Caco-2 (cell line): ENCODE results near the gene FARSB. TPM values are rescaled to one million over a fixed set of nuclear protein-coding genes. Genes with fewer than 3 reads are reported as not detected.

ENCODE experiments used
- BruUV-seq: library from RNA; stranded (reverse); fragments of 400-500 nt; replicated peaks from 2 replicates; lab custom pipeline; 2021; lab: Mats Ljungman, UMichigan
- CTCF ChIA-PET: fragments of 300-600 bp; sonication (Branson Sonifier 250); formaldehyde crosslinking; loops from one replicate; lab custom pipeline; 2022; ENCODE audit warnings: antibody characterized with exemption; lab: Charles Lee
- POLR2A ChIA-PET: fragments of 300-600 bp; sonication (Branson Sonifier 250); formaldehyde crosslinking; loops from one replicate; lab custom pipeline; 2022; ENCODE audit warnings: antibody characterized with exemption; lab: Charles Lee
- DNase-seq, 2 experiments: peaks; one replicate each; pipeline versions ENCODE4 v3.0.0 to v3.0.0-alpha.2; 2020 to 2022
- H3K27me3 ChIP-seq: replicated peaks from 2 replicates; pipeline ENCODE4 v1.6.0; 2011; ENCODE audit warnings: low read length; ENCODE audit not compliant: control insufficient read depth, insufficient read depth
- H3K36me3 ChIP-seq: 2 replicates; pipeline ENCODE4 v1.5.1; 2011; ENCODE audit warnings: low read length; ENCODE audit not compliant: control insufficient read depth, insufficient read depth
- H3K4me1 ChIP-seq: fragments of 250-450 bp; sonication (Bioruptor Pico); 2 replicates; pipeline ENCODE4 v1.5.1; 2020; ENCODE audit warnings: mild to moderate bottlenecking
- H3K4me3 ChIP-seq: 2 replicates; pipeline ENCODE4 v1.5.1; 2011; ENCODE audit warnings: low read depth, mild to moderate bottlenecking, control low read depth, low read length
- H3K9me3 ChIP-seq: fragments of 250-450 bp; sonication (Bioruptor Pico); 2 replicates; pipeline ENCODE4 v1.5.1; 2020; ENCODE audit warnings: mild to moderate bottlenecking, moderate library complexity
- H3K27ac Mint-ChIP-seq: one replicate; pipeline ENCODE4 v1.8.0; 2022; ENCODE audit warnings: mixed read lengths; ENCODE audit not compliant: unreplicated experiment
- H3K27me3 Mint-ChIP-seq: one replicate; pipeline ENCODE4 v1.8.0; 2022; ENCODE audit warnings: mixed read lengths; ENCODE audit not compliant: insufficient read depth, unreplicated experiment
- H3K36me3 Mint-ChIP-seq: one replicate; pipeline ENCODE4 v1.8.0; 2022; ENCODE audit warnings: mild to moderate bottlenecking, mixed read lengths; ENCODE audit not compliant: insufficient read depth, unreplicated experiment
- H3K4me1 Mint-ChIP-seq: one replicate; pipeline ENCODE4 v1.8.0; 2022; ENCODE audit warnings: low read depth, mixed read lengths; ENCODE audit not compliant: unreplicated experiment
- H3K4me3 Mint-ChIP-seq: one replicate; pipeline ENCODE4 v1.8.0; 2022; ENCODE audit warnings: mild to moderate bottlenecking, moderate library complexity, mixed read lengths; ENCODE audit not compliant: unreplicated experiment
- H3K9me3 Mint-ChIP-seq: one replicate; pipeline ENCODE4 v1.8.0; 2022; ENCODE audit warnings: mixed read lengths; ENCODE audit not compliant: unreplicated experiment
- CTCF ChIP-seq, 2 experiments: fragments of 200-600 bp in 1 of 2; IDR thresholded peaks; 1 replicate in 1 of 2; 2 replicates in 1 of 2; pipeline versions ENCODE4 v1.5.1 to v1.8.0; 2011 to 2022; ENCODE audit warnings: antibody characterized with exemption in 1 of 2, control low read depth in 1 of 2, inconsistent platforms in 1 of 2, low read depth in 1 of 2, low read length in 1 of 2, mild to moderate bottlenecking in 1 of 2, moderate library complexity in 1 of 2; ENCODE audit not compliant: insufficient read depth in 1 of 2, severe bottlenecking in 1 of 2, unreplicated experiment in 1 of 2
- intact Hi-C: fragments of 100-400 bp; cut with micrococcal nuclease; formaldehyde crosslinking; loops from one replicate; pipeline ENCODE4 v1.10.0; 2022; ENCODE audit not compliant: unreplicated experiment
- total RNA-seq: library from RNA; stranded (reverse); gene quantifications from 2 replicates; pipeline ENCODE4 v1.2.3, GENCODE V29; 2022

The FARSB gene
- total RNA-seq, 1 experiment from 2014 or later = 48.9 TPM

GRCh38 chr2:222561151-222561550 lies 94.7 kb downstream of the FARSB start:
- H3K4me3 Mint-ChIP-seq = no peak overlapping the region
- DNase-seq = no peak
- no peaks in the 10 kb centered on the region for H3K9me3 ChIP-seq
- no TSS peak for BruUV-seq
- no peaks in the 10 kb centered on the region for H3K9me3 Mint-ChIP-seq
- H3K27ac Mint-ChIP-seq = no peak overlapping the region
- H3K36me3 Mint-ChIP-seq = peaks cover 12% of the 10 kb centered on the region
- POLR2A ChIA-PET = no interaction called here
- CTCF ChIA-PET = interaction anchor here (1.4 to 1.8 kb wide), 2 partner anchors 243 to 523 kb away, joined by 5 to 13 read pairs; no protein-coding TSS in a partner anchor
- H3K4me1 ChIP-seq = no peaks in the 10 kb centered on the region
- H3K27me3 ChIP-seq = no peaks in the 10 kb centered on the region
- TF ChIP-seq CTCF (IDR thresholded peaks at IDR 0.05; ENCODE audit: insufficient read depth in 1 of 2, low read depth in 1 of 2, low read length in 1 of 2, severe bottlenecking in 1 of 2, unreplicated experiment in 1 of 2) = no peak
- H3K36me3 ChIP-seq = no peaks in the 10 kb centered on the region
- peaks cover 5% of the 10 kb centered on the region for H3K27me3 Mint-ChIP-seq
- no peak overlapping the region for H3K4me3 ChIP-seq
- no peaks in the 10 kb centered on the region for H3K4me1 Mint-ChIP-seq
- intact Hi-C loops = loop anchor here (1.0 to 5.0 kb wide), 2 partner anchors 119 to 536 kb away; no protein-coding TSS in a partner anchor

GRCh38 chr2:222554517-222554916 lies 101.4 kb downstream of the FARSB start:
- H3K36me3 Mint-ChIP-seq = peaks cover 5% of the 10 kb centered on the region
- no peak overlapping the region for H3K4me3 ChIP-seq
- DNase-seq = no peak
- no peaks in the 10 kb centered on the region for H3K9me3 Mint-ChIP-seq
- no peaks in the 10 kb centered on the region; the same call in 1 of the 2 replicates for H3K27me3 ChIP-seq
- no peaks in the 10 kb centered on the region for H3K36me3 ChIP-seq
- H3K4me1 ChIP-seq = no peaks in the 10 kb centered on the region
- POLR2A ChIA-PET = no interaction called here
- H3K27me3 Mint-ChIP-seq = peaks cover 11% of the 10 kb centered on the region
- H3K9me3 ChIP-seq = no peaks in the 10 kb centered on the region
- intact Hi-C loops = no loop called here
- H3K4me3 Mint-ChIP-seq = no peak overlapping the region
- no peaks in the 10 kb centered on the region for H3K4me1 Mint-ChIP-seq
- TF ChIP-seq CTCF (IDR thresholded peaks at IDR 0.05; ENCODE audit: insufficient read depth in 1 of 2, low read depth in 1 of 2, low read length in 1 of 2, severe bottlenecking in 1 of 2, unreplicated experiment in 1 of 2) = no peak
- CTCF ChIA-PET = no interaction called here
- H3K27ac Mint-ChIP-seq = no peak overlapping the region
- no TSS peak for BruUV-seq

GRCh38 chr2:222548992-222549391 lies 106.9 kb downstream of the FARSB start:
- CTCF ChIA-PET = interaction anchor here (0.6 to 1.4 kb wide), 2 partner anchors 231 to 383 kb away, joined by 3 to 5 read pairs; no protein-coding TSS in a partner anchor

More at GRCh38 chr2:222548992-222549391, 106.9 kb downstream of the FARSB start:
- Mint-ChIP-seq H3K27ac (no peak overlapping the region), H3K4me1 (no peaks in the 10 kb centered on the region), H3K27me3 (peaks cover 7% of the 10 kb centered on the region), H3K4me3 (no peak overlapping the region), H3K9me3 (no peaks in the 10 kb centered on the region), H3K36me3 (no peaks in the 10 kb centered on the region)
- DNase-seq = no peak
- Histone ChIP-seq H3K9me3 (no peaks in the 10 kb centered on the region), H3K4me1 (no peaks in the 10 kb centered on the region), H3K36me3 (no peaks in the 10 kb centered on the region), H3K27me3 (no peaks in the 10 kb centered on the region; the same call in 1 of the 2 replicates), H3K4me3 (no peak overlapping the region)
- TF ChIP-seq CTCF (IDR thresholded peaks at IDR 0.05; ENCODE audit: insufficient read depth in 1 of 2, low read depth in 1 of 2, low read length in 1 of 2, severe bottlenecking in 1 of 2, unreplicated experiment in 1 of 2) = no peak
- POLR2A ChIA-PET = no interaction called here
- no TSS peak for BruUV-seq
- intact Hi-C loops = no loop called here
